OCI-LY1 (cell line): Measurements from ENCODE around the gene C1S.

Experiments
- H2AFZ ChIP-seq: fragments of 200-600 bp; sonication (generic), shearing (Covaris generic); 2 replicates; pipeline ENCODE4 v1.6.0; 2014; ENCODE audit warnings: antibody characterized with exemption, mild to moderate bottlenecking, low read length
- H3F3A ChIP-seq: fragments of 200-600 bp; sonication (generic), shearing (Covaris generic); 2 replicates; pipeline ENCODE4 v1.6.0; 2014; ENCODE audit warnings: mild to moderate bottlenecking, antibody characterized with exemption, low read length, moderate library complexity; ENCODE audit not compliant: insufficient read depth
- H3K27ac ChIP-seq: fragments of 200-600 bp; sonication (generic); 2 replicates; pipeline ENCODE4 v1.5.1; 2014; ENCODE audit warnings: low read length, mixed run types, mild to moderate bottlenecking, low read depth; ENCODE audit not compliant: poor library complexity, severe bottlenecking
- H3K27me3 ChIP-seq: fragments of 200-600 bp; sonication (generic); 2 replicates; pipeline ENCODE4 v1.6.0; 2014; ENCODE audit warnings: antibody characterized with exemption, mild to moderate bottlenecking, low read length, moderate library complexity; ENCODE audit not compliant: insufficient read depth
- H3K36me3 ChIP-seq: fragments of 200-600 bp; sonication (generic); 2 replicates; pipeline ENCODE4 v1.6.1; 2014; ENCODE audit warnings: mild to moderate bottlenecking, antibody characterized with exemption, low read length, moderate library complexity, mixed read lengths; ENCODE audit not compliant: insufficient read depth
- H3K4me1 ChIP-seq: fragments of 200-600 bp; sonication (generic); 2 replicates; pipeline ENCODE4 v1.5.1; 2014; ENCODE audit warnings: mild to moderate bottlenecking, low read length, moderate library complexity; ENCODE audit not compliant: insufficient read depth, severe bottlenecking
- H3K4me2 ChIP-seq: fragments of 200-600 bp; sonication (generic), shearing (Covaris generic); 2 replicates; pipeline ENCODE4 v1.6.1; 2014; ENCODE audit warnings: low read length
- H3K4me3 ChIP-seq: fragments of 200-600 bp; sonication (generic); 2 replicates; pipeline ENCODE4 v1.5.1; 2014; ENCODE audit warnings: low read length, low read depth, mild to moderate bottlenecking, mixed read lengths; ENCODE audit not compliant: poor library complexity, severe bottlenecking
- H3K79me2 ChIP-seq: fragments of 200-600 bp; shearing (Covaris generic); 2 replicates; pipeline ENCODE4 v1.6.1; 2016; ENCODE audit warnings: mixed run types, low read length, mixed read lengths; ENCODE audit not compliant: insufficient read depth
- H3K9ac ChIP-seq: fragments of 200-600 bp; sonication (generic), shearing (Covaris generic); 2 replicates; pipeline ENCODE4 v1.6.1; 2014; ENCODE audit warnings: mild to moderate bottlenecking, low read length, mixed read lengths
- H3K9me2 ChIP-seq: fragments of 200-600 bp; sonication (generic), shearing (Covaris generic); 2 replicates; pipeline ENCODE4 v1.6.1; 2014; ENCODE audit warnings: low read depth, mild to moderate bottlenecking, low read length, mixed read lengths
- H3K9me3 ChIP-seq: fragments of 200-600 bp; shearing (Covaris generic); 2 replicates; pipeline ENCODE4 v1.6.1; 2014; ENCODE audit warnings: low read length, mixed read lengths
- H4K20me1 ChIP-seq: fragments of 200-600 bp; sonication (generic), shearing (Covaris generic); 2 replicates; pipeline ENCODE4 v1.6.0; 2016; ENCODE audit warnings: mild to moderate bottlenecking, low read length; ENCODE audit not compliant: insufficient read depth
- EZH2 ChIP-seq: fragments of 200-600 bp; sonication (generic), shearing (Covaris generic); IDR thresholded peaks from 2 replicates; pipeline ENCODE4 v1.8.0; 2017; ENCODE audit warnings: borderline replicate concordance, mixed run types, mild to moderate bottlenecking, antibody characterized with exemption, low read length, moderate library complexity, mixed read lengths
- TF ChIP-seq, protein P1 (sequence below): fragments of 200-600 bp; sonication (generic), shearing (Covaris generic); IDR thresholded peaks from 2 replicates; pipeline ENCODE4 v1.5.1; 2017; ENCODE audit warnings: mild to moderate bottlenecking, antibody characterized with exemption, low read length, moderate library complexity, mixed read lengths

The C1S gene

DNA sequence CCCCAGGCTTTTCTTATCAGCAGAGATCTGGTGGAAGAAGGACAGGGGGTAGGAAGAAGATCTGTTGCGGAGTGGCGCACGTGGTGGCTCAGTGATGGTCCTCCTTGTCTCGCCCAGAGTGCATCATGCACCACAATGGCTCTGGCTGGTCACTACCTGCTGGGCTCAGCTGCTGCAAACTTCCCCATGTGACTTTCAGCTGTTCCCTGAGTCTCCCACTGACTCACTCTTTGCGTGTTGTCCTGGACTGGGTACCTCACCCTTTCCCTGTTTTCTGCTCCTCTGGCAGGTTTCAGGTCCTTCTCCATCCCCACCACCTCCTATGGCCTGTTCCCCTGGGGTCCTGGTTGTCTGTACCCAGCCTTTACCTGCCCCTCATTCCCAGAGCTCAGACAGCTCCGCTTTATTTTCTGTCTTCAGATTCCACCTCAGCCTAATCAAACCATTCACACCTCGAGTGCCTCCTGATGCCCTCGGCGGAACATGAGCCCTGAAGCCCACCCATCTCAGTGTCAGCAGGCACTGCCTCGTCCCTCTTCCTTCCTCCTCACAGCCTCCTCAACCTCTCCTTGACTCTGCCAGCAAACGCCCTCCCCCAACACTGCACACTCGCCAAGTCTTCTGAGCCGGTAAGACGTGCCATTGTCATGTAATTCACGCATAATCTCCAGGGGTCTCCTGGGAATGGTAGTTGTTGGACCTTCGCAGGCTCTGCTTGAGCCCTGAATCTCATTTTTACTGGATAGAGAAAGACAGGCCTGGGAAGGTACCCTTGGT is 29.9 kb downstream of the C1S start:
- Histone ChIP-seq H3K9ac (no peak overlapping the region), H3K4me1 (no peaks in the 10 kb centered on the region), H3K9me3 (no peaks in the 10 kb centered on the region), H3K36me3 (no peaks in the 10 kb centered on the region), H3K27me3 (peaks cover 5% of the 10 kb centered on the region; the same call in 1 of the 2 replicates), H2AFZ (no peak overlapping the region), H4K20me1 (no peaks in the 10 kb centered on the region), H3K79me2 (no peaks in the 10 kb centered on the region), H3F3A (no peaks in the 10 kb centered on the region), H3K4me2 (no peak overlapping the region), H3K9me2 (no peaks in the 10 kb centered on the region), H3K4me3 (no peak overlapping the region), H3K27ac (no peak overlapping the region)
- TF ChIP-seq, protein P1, sequence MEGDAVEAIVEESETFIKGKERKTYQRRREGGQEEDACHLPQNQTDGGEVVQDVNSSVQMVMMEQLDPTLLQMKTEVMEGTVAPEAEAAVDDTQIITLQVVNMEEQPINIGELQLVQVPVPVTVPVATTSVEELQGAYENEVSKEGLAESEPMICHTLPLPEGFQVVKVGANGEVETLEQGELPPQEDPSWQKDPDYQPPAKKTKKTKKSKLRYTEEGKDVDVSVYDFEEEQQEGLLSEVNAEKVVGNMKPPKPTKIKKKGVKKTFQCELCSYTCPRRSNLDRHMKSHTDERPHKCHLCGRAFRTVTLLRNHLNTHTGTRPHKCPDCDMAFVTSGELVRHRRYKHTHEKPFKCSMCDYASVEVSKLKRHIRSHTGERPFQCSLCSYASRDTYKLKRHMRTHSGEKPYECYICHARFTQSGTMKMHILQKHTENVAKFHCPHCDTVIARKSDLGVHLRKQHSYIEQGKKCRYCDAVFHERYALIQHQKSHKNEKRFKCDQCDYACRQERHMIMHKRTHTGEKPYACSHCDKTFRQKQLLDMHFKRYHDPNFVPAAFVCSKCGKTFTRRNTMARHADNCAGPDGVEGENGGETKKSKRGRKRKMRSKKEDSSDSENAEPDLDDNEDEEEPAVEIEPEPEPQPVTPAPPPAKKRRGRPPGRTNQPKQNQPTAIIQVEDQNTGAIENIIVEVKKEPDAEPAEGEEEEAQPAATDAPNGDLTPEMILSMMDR, result no peak
- no peak for TF ChIP-seq EZH2

DNA sequence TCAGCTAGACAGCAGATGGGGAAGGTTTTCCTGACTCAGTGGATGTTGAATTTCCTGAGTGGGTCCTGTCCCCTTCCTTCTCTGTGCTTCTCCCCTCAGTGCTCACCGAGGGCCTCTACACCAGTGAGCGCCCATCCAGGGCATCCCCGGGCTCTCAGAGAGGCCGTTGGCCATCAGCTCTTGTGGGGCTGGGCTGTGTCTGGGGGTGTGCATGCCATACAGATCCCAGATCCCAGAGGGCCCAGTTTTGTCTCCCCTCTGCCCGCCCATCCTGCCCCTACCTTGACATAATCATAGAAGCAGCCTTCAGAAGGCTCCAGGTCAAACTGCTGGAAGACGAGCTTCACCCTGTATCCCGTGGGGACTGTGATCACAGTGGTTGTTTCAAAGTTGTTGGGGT is 30.7 kb downstream of the C1S start:
- Histone ChIP-seq H3K27ac (no peak overlapping the region), H3K4me1 (no peaks in the 10 kb centered on the region), H3F3A (no peaks in the 10 kb centered on the region), H2AFZ (no peak overlapping the region), H3K4me2 (no peak overlapping the region), H3K9me2 (no peaks in the 10 kb centered on the region), H3K79me2 (no peaks in the 10 kb centered on the region), H3K36me3 (no peaks in the 10 kb centered on the region), H3K9me3 (no peaks in the 10 kb centered on the region), H3K9ac (no peak overlapping the region), H3K27me3 (peaks cover 5% of the 10 kb centered on the region; the same call in 1 of the 2 replicates), H3K4me3 (no peak overlapping the region), H4K20me1 (no peaks in the 10 kb centered on the region)
- TF ChIP-seq, protein P1, result no peak
- TF ChIP-seq EZH2, result no peak

DNA sequence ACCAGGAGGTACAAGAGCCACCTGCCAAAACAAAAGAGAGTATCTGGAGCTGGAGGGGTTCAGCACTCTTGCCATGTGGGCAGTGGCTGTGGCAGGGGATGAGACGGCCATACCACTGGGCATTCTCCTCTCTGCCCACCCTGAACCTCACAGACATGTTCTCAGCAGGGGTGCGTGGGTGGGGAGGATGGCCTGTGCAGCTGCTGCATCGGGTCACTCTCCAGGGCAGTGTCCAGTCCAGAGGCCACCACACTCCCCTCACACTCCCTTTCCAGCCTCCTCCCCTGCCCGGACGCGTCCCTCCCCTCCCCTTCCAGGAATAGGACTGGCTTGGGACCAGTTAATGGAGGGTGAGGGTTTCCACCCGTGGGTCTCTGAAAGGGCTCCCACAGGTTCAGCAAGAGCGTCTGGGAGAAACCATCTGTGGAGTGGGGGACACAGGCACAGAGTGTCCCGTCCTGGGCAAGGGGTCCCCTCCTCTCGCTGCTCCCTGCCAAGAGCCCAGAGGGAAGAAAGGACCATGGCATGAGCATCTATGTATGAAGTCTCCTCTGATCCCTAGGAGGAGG is 31.2 kb downstream of the C1S start:
- TF ChIP-seq, protein P1, result no peak
- no peak for TF ChIP-seq EZH2
- no peak overlapping the region for H2AFZ ChIP-seq
- H3K4me2 ChIP-seq, result no peak overlapping the region
- H3K9me3 ChIP-seq, result no peaks in the 10 kb centered on the region
- no peak overlapping the region for H3K4me3 ChIP-seq
- no peaks in the 10 kb centered on the region for H3K79me2 ChIP-seq
- no peaks in the 10 kb centered on the region for H3K9me2 ChIP-seq
- no peaks in the 10 kb centered on the region for H3K4me1 ChIP-seq
- no peaks in the 10 kb centered on the region for H4K20me1 ChIP-seq
- no peaks in the 10 kb centered on the region for H3F3A ChIP-seq
- H3K27ac ChIP-seq, result no peak overlapping the region
- H3K27me3 ChIP-seq, result peaks cover 5% of the 10 kb centered on the region; the same call in 1 of the 2 replicates
- no peaks in the 10 kb centered on the region for H3K36me3 ChIP-seq
- no peak overlapping the region for H3K9ac ChIP-seq
